Inflammatory macrophage treated with lipopolysaccharide for 1 hour (primary cell): ENCODE data around the gene DSTN.

Experiments used
- DNase-seq, 2 donors: peaks; one replicate each; pipeline ENCODE4 v3.0.0-alpha.2; 2020 to 2022

Gene DSTN

GRCh38 chr20:17569616-17570346, at the start of gene DSTN:
Gene DSTN (plus strand): TSS chr20:17570075. CDS start chr20:17570209, 134 bp downstream.
- DNase-seq, result peak; percentile 83 to 87

- DNase-seq, result no peak
Observed at GRCh38 chr20:17520583-17520982, 49.3 kb upstream of the DSTN start.

GRCh38 chr20:17522528-17522927, 47.3 kb upstream of the DSTN start:
- DNase-seq, result no peak

GRCh38 chr20:17523326-17523725, 46.5 kb upstream of the DSTN start:
- no peak for DNase-seq

GRCh38 chr20:17524560-17524959, 45.3 kb upstream of the DSTN start:
- no peak for DNase-seq

- no peak for DNase-seq
Observed at GRCh38 chr20:17525132-17525531, 44.7 kb upstream of the DSTN start.

- no peak for DNase-seq
Observed at GRCh38 chr20:17525650-17526049, 44.2 kb upstream of the DSTN start.

GRCh38 chr20:17529586-17529985, 40.3 kb upstream of the DSTN start:
- DNase-seq, result no peak

GRCh38 chr20:17530153-17530552, 39.7 kb upstream of the DSTN start:
- no peak for DNase-seq

GRCh38 chr20:17530716-17531664, 38.9 kb upstream of the DSTN start, which contains the start of gene BFSP1:
Gene BFSP1 (minus strand): TSS chr20:17531379. CDS start chr20:17531329, 50 bp downstream.
- peak; percentile 15 to 28 for DNase-seq

GRCh38 chr20:17531665-17532025, 38.2 kb upstream of the DSTN start:
- no peak for DNase-seq

- DNase-seq, result peak; percentile 45 to 64
Observed at GRCh38 chr20:17533396-17533795, 36.5 kb upstream of the DSTN start.

GRCh38 chr20:17534077-17534476, 35.8 kb upstream of the DSTN start:
- DNase-seq, result no peak

- DNase-seq, result peak; percentile 53 to 76
Observed at GRCh38 chr20:17536944-17537444, 32.9 kb upstream of the DSTN start.

- DNase-seq, result no peak
Observed at GRCh38 chr20:17537959-17538358, 31.9 kb upstream of the DSTN start.

GRCh38 chr20:17538517-17539170, 31.2 kb upstream of the DSTN start:
- peak; percentile 13 to 24 for DNase-seq

GRCh38 chr20:17541596-17541995, 28.3 kb upstream of the DSTN start:
- no peak for DNase-seq

GRCh38 chr20:17541996-17542395, 27.9 kb upstream of the DSTN start:
- no peak for DNase-seq

GRCh38 chr20:17542481-17542880, 27.4 kb upstream of the DSTN start:
- DNase-seq, result no peak

- no peak for DNase-seq
Observed at GRCh38 chr20:17542993-17543412, 26.9 kb upstream of the DSTN start.

- no peak for DNase-seq
Observed at GRCh38 chr20:17543531-17544131, 26.2 kb upstream of the DSTN start.

- no peak for DNase-seq
Observed at GRCh38 chr20:17545127-17545526, 24.7 kb upstream of the DSTN start.

- no peak for DNase-seq
Observed at GRCh38 chr20:17549131-17549530, 20.7 kb upstream of the DSTN start.
